Nephron progenitor cell (in vitro differentiated cells): ENCODE results near the gene MYH1.

ENCODE experiments used
- DNase-seq: peaks from one replicate; pipeline ENCODE4 v3.0.0; 2021
- H3K27ac Mint-ChIP-seq: 2 replicates; pipeline ENCODE4 v1.8.0; 2021; ENCODE audit warnings: mild to moderate bottlenecking, moderate library complexity, mixed read lengths
- H3K27me3 Mint-ChIP-seq: 2 replicates; pipeline ENCODE4 v1.8.0; 2021; ENCODE audit warnings: mild to moderate bottlenecking, low read depth, mixed read lengths; ENCODE audit not compliant: poor library complexity
- H3K36me3 Mint-ChIP-seq: 2 replicates; pipeline ENCODE4 v1.8.0; 2021; ENCODE audit warnings: low read depth, mixed read lengths
- H3K4me1 Mint-ChIP-seq: 2 replicates; pipeline ENCODE4 v1.8.0; 2021; ENCODE audit warnings: mixed read lengths
- H3K4me3 Mint-ChIP-seq: 2 replicates; pipeline ENCODE4 v1.8.0; 2021; ENCODE audit warnings: mild to moderate bottlenecking, moderate library complexity, mixed read lengths
- H3K9me3 Mint-ChIP-seq: 2 replicates; pipeline ENCODE4 v1.8.0; 2021; ENCODE audit warnings: mild to moderate bottlenecking, moderate library complexity, mixed read lengths
- TF ChIP-seq, protein P1 (sequence below): fragments of 200-600 bp; sonication (generic); IDR thresholded peaks from 2 replicates; pipeline ENCODE4 v1.5.0; 2021; ENCODE audit warnings: antibody characterized with exemption

The MYH1 gene

DNA sequence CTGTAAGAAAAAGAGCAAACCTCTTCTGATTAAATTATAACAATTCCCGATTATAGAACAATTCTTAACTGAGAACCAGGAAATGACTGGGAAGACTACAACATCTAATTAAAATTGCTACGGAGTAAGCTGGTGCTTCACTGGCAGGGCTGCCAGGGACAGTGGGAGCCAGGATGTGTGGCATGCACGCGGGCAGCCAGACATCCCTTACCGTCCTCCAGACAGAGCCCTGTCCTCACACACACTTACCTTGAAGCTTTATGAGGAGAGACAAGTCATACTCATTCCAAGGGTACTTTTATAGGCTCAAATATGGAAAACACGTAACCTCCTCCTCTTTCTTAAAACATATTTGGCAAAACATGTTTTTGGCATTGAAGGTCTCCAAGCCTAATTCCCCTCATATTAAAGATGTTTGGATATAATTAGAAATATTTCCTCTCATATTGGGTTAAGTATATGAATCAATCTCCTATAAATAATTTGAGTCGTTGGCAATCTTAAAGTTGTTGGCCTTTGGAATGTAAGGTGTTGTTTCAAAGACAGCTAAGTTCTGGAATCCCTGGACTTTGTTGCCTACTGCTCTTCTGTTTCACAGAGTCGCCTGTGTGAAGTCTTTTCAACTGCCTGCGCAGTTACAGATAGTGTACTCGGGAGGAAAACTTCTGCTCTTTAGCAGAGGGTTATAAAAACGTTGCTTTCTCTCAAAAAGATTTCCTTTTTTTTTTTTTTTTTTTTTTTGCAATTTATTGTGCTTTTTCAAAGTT, at the start of gene MYH1:
Gene MYH1, minus strand, starts transcription at position 272 of the 767 bp plus-strand sequence. CDS start 1,900 bp downstream, outside the sequence.
- TF ChIP-seq, protein P1, sequence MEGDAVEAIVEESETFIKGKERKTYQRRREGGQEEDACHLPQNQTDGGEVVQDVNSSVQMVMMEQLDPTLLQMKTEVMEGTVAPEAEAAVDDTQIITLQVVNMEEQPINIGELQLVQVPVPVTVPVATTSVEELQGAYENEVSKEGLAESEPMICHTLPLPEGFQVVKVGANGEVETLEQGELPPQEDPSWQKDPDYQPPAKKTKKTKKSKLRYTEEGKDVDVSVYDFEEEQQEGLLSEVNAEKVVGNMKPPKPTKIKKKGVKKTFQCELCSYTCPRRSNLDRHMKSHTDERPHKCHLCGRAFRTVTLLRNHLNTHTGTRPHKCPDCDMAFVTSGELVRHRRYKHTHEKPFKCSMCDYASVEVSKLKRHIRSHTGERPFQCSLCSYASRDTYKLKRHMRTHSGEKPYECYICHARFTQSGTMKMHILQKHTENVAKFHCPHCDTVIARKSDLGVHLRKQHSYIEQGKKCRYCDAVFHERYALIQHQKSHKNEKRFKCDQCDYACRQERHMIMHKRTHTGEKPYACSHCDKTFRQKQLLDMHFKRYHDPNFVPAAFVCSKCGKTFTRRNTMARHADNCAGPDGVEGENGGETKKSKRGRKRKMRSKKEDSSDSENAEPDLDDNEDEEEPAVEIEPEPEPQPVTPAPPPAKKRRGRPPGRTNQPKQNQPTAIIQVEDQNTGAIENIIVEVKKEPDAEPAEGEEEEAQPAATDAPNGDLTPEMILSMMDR: no peak
- no peak for DNase-seq
- Mint-ChIP-seq H3K4me1 (no peaks in the 10 kb centered on the region), H3K9me3 (peaks cover 6% of the 10 kb centered on the region), H3K4me3 (no peak within 1 kb of the TSS), H3K27ac (no peak within 1 kb of the TSS), H3K36me3 (no peaks in the 10 kb centered on the region), H3K27me3 (peaks cover 21% of the 10 kb centered on the region)

DNA sequence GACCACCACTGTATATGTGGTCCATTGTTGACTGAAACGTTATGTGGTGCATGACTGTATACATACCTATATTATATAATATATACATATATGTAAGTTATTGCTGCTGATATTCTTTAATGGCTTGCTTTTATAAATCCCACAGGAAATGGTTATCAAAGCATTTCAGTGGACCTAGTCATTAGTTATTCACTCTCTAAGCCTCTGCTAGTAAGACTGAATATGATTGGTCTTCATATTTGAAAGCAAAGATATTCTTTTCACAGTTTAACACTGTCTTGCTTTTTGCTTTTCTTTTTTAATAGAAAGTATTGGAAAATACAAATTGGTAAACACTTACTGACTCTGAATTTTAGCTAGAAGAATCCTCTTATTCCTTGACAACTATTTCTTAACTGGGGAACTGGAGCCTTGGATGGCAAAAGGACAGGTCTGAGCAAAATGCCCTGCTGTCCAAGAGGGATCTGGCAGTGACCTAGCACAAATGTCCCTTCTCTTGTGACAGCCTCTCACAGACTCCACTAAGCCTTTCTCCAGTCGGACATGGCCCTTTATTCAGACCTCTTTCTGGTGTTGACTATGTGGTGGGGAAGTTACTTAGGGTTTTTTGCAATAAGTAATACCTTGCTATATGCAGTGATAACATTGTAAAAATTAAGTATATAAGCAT, 45.8 kb upstream of the MYH1 start:
- Mint-ChIP-seq H3K36me3 (no peaks in the 10 kb centered on the region), H3K9me3 (no peaks in the 10 kb centered on the region), H3K27ac (no peak overlapping the region), H3K27me3 (no peaks in the 10 kb centered on the region), H3K4me3 (no peak overlapping the region), H3K4me1 (no peaks in the 10 kb centered on the region)
- TF ChIP-seq, protein P1: no peak
- no peak for DNase-seq

DNA sequence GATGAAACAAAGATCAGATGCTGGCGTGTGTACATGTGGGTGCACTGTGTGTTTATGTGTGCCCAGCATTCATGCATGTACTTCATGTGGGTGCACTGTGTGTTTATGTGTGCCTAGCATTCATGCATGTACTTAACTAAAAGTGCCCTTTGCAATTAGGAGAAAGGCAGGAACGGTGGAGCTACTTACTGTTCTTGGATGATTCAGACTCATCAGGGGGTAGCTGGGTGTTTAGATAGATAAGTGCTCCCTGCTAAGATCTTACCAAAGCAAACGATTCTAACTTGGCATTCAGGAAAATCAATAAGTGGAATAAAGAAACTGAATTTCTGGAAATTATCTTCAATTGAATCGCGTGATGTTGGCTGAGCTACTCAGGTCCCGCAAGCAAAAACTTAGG, 39.7 kb upstream of the MYH1 start:
- Mint-ChIP-seq H3K27me3 (peaks cover 5% of the 10 kb centered on the region), H3K27ac (no peak overlapping the region), H3K36me3 (no peaks in the 10 kb centered on the region), H3K4me1 (no peaks in the 10 kb centered on the region), H3K4me3 (no peak overlapping the region), H3K9me3 (no peaks in the 10 kb centered on the region)
- no peak for DNase-seq
- TF ChIP-seq, protein P1: no peak

DNA sequence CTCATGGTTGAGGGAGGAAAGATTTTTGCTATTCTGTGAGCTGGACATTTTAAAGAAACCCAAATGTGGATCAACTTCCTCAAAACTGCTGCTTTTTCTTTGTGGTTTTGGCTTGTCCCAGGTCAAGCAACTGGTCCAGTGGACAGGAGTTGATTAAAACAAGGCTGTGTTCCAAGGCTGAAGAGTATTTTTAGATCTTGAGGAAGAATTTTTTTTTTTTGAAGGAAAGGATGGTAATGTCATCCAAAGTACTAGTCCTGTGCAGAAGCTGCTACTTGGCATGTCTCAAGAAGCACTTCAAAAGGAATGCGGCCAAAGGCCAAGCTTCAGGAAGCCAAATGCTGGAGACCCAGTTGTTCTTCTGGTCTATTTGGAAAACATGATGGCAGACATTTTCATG, 39.1 kb upstream of the MYH1 start:
- H3K4me3 Mint-ChIP-seq: no peak overlapping the region

DNA sequence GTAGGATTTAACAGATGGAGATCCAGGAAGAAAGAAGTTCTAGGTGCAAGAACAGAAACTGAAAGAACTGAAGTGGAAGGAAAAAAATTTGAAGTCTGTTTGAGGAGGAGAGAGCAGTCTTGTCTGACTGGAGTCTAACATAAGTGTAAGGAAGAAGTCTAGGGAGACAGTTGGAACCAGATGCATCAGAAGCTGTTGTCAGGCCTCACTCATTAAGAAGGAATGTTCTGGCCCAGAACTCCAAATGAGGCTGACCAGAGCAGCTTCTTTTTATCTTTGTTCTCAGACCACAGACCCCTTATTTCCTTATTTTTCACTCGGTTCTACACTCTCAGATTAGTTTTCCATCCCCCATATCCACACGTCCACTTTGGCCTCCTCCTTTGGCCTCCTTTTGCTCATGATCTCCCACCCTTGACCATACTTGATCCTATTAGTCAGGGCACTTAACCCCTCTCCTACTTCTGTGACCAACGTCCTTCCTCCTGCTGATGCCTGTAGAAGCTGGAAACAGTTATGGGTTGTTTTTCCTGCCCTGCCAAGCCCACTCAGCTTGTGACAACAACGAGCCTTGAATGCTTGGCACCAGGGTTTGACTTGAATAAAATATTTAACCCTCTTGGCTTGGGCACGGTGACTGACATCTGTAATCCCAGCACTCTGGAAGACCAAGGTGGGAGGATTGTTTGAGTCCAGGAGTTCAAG, 38.1 kb upstream of the MYH1 start:
- Mint-ChIP-seq H3K27ac (no peak overlapping the region), H3K4me1 (no peaks in the 10 kb centered on the region), H3K9me3 (no peaks in the 10 kb centered on the region), H3K4me3 (no peak overlapping the region), H3K27me3 (peaks cover 8% of the 10 kb centered on the region), H3K36me3 (no peaks in the 10 kb centered on the region)
- TF ChIP-seq, protein P1: no peak
- DNase-seq: no peak

More for the DNA sequence above, 39.1 kb upstream of the MYH1 start:
- Mint-ChIP-seq H3K36me3 (no peaks in the 10 kb centered on the region), H3K27ac (no peak overlapping the region), H3K9me3 (no peaks in the 10 kb centered on the region), H3K4me1 (no peaks in the 10 kb centered on the region), H3K27me3 (peaks cover 8% of the 10 kb centered on the region)
- DNase-seq: no peak
- TF ChIP-seq, protein P1: no peak
